Activated CD4-positive, alpha-beta T cell treated with anti-CD3 and anti-CD28 coated beads for 1 hour (primary cell): ENCODE measurements around the gene TEX264.
"Not testable (repeated sequence)": the region's sequence is repeated elsewhere in the genome, so short reads cannot be mapped to it uniquely, and the experiment has no call there.

Source experiments
- DNase-seq: peaks from one replicate; pipeline ENCODE4 v3.0.0-alpha.2; 2020

Gene TEX264

DNA sequence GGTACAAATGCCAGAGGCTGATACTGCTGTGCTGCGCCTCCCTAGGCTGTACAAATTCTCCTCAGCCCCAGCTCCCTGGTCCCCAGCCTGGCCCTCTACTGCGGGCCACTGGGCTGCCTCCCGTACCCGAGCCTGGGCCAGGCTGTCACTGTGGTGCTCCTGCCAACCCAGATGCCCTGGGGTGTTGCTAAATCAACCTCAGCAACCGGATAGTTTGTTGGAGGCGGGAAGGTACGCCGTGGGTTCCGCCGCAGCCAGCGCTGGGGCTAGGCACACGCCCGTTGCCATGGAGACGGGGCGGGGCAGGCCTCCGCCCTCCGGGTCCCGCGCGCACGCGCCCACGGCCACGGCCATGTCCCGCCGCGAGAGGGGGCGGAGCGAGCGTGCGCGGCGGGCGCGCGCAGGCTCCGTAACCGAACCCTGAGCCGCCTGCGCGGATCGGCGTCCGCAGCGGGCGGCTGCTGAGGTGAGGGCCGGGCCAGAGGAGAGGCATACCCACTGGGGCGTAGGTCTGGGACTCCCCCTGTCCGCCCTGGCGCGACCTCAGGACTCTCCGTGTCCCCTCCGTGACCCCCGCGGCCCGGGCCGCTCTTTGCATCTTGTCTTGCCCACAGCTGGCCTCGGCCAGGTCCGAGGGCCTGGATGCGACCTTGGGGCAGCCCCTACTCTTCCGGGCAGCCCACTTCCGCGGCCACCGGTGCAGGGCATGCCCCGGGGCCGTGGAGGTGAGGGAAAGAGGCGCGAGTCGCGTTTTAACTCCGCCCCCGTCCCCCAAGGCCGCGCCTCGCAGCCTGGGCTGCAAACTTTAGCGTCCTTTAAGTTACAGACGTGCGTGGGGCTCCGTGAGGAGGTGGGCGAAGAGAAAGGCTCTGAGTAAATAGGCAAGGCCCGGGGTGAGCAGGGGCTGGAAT lies at the start of gene TEX264:
Gene TEX264 (plus strand): TSS at position 430 of the 911 bp plus-strand sequence. CDS start 3,053 bp downstream, outside the sequence.
- peak; percentile 91 for DNase-seq

GRCh38 chr3:51622413-51622812 lies 48.6 kb upstream of the TEX264 start:
- no peak for DNase-seq

GRCh38 chr3:51622868-51623267 lies 48.2 kb upstream of the TEX264 start:
- DNase-seq, result no peak

DNA sequence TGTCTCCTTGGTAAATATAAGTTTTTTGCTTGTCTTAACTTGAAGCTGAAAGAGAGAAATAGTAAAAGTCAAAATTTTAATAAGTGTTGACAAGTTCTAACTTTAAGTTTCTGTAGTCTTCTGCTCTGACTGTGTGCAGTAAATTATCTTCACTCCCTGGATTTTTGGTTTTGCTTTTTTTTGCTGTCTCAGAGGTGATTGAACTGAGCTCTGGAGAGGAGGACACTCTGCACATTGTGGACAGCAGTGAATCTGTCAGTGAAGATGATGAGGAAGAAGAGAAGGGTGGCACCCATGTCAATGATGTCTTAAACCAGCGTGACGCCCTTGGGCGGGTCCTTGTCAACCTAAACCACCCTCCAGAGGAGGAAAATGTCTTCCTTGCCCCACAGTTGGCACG lies 40.5 kb upstream of the TEX264 start:
- DNase-seq, result no peak

- DNase-seq, result no peak
Measured at GRCh38 chr3:51637144-51637940, 33.7 kb upstream of the TEX264 start.

- DNase-seq, result no peak
Measured at GRCh38 chr3:51637941-51638471, 33.0 kb upstream of the TEX264 start.

GRCh38 chr3:51642462-51642861 lies 28.6 kb upstream of the TEX264 start:
- DNase-seq, result no peak

GRCh38 chr3:51646091-51646490 lies 25.0 kb upstream of the TEX264 start:
- DNase-seq, result no peak

GRCh38 chr3:51652103-51652502 lies 18.9 kb upstream of the TEX264 start:
- not testable (repeated sequence) for DNase-seq

DNA sequence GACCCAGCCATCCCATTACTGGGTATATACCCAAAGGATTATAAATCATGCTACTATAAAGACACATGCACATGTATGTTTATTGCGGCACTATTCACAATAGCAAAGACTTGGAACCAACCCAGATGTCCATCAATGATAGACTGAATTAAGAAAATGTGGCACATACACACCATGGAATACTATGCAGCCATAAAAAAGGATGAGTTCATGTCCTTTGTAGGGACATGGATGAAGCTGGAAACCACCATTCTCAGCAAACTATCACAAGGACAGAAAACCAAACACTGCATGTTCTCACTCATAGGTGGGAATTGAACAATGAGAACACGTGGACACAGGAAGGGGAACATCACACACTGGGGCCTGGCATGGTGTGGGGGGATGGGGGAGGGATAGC lies 17.6 kb upstream of the TEX264 start:
- DNase-seq, result not testable (repeated sequence)

DNA sequence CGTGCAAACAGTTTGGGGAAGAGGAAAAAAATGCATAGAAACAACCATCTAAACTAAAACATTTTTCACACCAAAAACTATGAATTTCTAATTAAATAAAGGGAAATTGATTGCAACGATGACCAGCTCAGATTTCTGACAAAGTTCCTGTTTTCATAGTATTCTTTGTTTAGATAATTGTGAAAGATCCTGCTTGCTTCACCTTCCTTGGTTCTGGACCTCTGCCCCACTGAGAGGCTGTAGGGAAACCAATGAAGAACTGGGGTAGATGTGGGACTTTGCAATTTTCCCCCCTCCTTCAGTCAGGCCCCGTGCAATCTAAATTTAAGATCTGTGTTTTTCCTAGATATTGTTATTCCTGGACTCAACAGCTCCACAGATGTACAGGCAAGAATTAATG lies 13.8 kb upstream of the TEX264 start:
- no peak for DNase-seq

GRCh38 chr3:51659942-51660341 lies 11.1 kb upstream of the TEX264 start:
- no peak for DNase-seq

- no peak for DNase-seq
Measured at GRCh38 chr3:51662456-51662855, 8.6 kb upstream of the TEX264 start.

- no peak for DNase-seq
Measured at GRCh38 chr3:51668756-51669155, 2.3 kb upstream of the TEX264 start.

- DNase-seq, result peak; percentile 62
Measured at GRCh38 chr3:51669241-51670052, 1.6 kb upstream of the TEX264 start.

DNA sequence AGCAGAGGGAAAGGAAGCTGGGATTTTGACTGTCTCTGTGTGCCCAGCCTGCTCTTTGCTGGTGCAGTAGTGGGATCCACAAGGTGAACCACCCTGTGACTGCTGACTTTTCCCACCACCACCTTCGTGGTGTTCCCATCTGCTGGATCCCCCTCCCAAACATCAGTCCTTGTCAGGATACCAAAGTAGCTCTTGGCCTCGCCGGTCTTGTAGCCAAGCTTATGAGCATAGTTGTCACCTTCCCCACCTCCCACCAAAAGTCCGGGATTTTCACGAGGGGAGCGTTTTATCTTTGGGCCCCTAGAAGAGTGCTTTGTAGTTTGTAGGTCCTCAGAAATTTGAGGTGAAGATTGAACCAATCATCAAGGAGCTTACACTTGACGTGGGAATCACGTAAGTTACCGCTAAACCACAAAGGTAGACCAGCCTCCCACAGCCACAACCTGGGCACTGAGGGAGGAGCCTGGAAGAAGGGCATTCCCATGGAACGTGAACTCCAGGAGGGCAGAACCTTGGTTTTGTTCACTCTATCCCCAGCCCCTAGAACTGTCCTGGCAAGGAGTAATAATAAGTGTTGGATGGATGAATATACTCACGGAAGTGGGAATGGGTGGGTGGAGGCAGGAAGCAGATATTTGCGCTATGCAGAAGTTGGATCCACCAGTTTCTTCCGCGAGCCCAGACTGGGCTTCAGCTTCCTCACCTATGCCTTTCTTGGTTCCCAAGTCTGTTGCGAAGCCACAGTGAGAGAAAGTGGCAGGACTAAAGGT lies 814 bp upstream of the TEX264 start:
- DNase-seq, result no peak

DNA sequence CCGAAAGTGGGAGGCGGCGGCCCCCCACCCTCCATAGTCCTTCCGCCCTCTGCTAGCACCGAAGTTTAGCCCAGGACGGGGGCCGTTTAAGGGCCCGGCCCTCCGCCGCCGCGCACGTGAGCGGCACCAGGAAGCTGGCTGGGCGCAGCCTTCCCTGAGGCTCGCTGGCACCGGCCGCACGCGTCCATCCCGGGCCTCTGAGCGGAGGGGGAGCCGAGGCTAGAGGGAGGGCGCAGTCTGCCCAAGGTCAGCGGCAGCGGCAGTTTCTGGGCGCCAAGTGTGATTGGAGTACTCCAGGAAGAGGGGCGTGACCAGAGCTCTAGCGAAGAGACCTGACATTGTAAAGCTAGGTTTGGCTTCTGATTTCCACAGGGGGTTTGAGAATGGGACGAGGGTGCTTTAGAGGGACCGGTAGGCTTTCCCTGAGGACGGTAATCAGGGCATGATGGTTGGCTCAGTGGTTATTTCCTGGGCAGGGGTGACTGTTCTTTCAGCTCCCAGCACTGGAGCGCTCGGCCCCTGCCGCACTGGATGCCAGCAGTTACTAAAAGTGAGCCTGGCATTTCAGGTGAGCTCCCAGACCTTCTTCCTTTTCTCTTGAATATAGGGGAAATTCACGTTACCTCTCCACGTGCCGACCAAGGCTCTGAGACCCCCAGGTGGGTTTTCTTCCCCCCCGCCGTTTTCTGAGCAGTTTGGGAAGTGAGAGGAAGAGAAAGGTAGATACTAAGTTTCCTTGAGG lies 853 bp downstream of the TEX264 start:
- DNase-seq, result peak; percentile 17

DNA sequence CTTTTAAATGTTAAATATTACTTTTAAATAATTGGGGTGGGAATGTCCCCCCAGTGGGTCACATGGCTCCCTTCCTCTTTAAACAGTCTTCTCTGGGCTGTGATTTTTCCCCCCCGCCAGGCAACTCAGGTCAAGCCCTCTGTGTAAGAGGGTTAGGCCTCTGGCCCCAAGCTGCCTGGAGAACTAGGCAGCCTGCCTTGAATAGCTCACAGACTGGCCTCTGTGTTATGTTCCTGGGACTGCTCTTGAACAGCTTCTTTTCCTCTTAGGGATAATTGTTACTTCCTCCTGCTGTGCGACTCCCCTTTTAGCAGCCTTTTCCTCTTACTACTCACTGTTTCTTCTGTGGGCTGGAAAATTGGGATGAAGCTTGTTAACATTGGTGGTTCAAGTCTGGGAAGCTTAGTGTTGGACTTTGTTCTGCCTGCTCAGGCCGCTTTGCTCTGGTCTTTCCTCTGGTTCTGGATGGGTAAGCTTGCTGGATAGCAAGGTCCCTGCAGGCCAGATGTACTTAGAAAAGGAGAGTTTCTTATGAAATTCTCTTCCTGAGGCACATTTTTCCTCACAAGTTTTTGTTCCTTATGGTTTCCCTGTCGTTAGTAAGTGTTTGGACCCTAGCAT lies 2.2 kb downstream of the TEX264 start:
- DNase-seq, result no peak

GRCh38 chr3:51673802-51674654 lies 3.0 kb downstream of the TEX264 start:
- DNase-seq, result no peak

DNA sequence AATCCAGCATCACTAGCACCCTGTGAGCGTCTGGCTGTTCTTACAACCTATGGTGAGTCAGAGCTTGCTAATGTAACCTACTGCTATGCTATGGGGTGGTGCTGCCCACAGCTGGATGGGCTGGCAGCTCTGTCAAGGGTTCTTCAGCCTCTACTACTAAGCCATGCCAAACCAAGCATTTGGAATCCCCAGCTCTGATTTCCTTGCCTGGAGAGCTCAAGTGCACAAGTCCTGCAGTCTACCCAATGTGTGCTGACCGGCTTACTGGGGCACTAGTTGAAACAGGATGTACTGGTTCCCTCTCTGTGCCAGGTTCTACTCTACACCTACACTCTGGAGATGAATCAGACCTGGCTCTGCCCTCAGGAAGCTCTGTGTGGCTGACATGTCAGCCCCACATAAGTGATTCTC lies 4.2 kb downstream of the TEX264 start:
- no peak for DNase-seq
